ENCODE measurements around the gene ARHGDIG. TPM values are rescaled to one million over a fixed set of nuclear protein-coding genes. Genes with fewer than 3 reads are reported as not detected.

The ARHGDIG gene
- total RNA-seq (2.3 TPM), polyA plus RNA-seq (0.95 TPM)

GRCh38 chr16:280552-280951, at the start of gene ARHGDIG:
Gene ARHGDIG, plus strand, starts transcription at chr16:280591. Its CDS starts 90 bp downstream, at chr16:280681.
- DNase-seq (ENCODE audit: extremely low spot score) = no peak
- under 1% methylated on average over 54 of the region's 54 CpGs for WGBS
- Histone ChIP-seq H3K4me3 (ENCODE audit: low read depth, low read length) (peak within 1 kb of the TSS; percentile 35), H3K36me3 (ENCODE audit: insufficient read depth) (no peaks in the 10 kb centered on the region), H3K27ac (ENCODE audit: low read depth) (no peak within 1 kb of the TSS), H3K4me1 (ENCODE audit: insufficient read depth) (no peaks in the 10 kb centered on the region)

GRCh38 chr16:230949-231348, 49.4 kb upstream of the ARHGDIG start:
- 78% methylated on average over 22 of the region's 22 CpGs for WGBS
- Histone ChIP-seq H3K4me3 (ENCODE audit: low read depth, low read length) (no peak overlapping the region), H3K36me3 (ENCODE audit: insufficient read depth) (peaks cover 2% of the 10 kb centered on the region), H3K4me1 (ENCODE audit: insufficient read depth) (no peaks in the 10 kb centered on the region), H3K27ac (ENCODE audit: low read depth) (no peak overlapping the region)
- no peak for DNase-seq (ENCODE audit: extremely low spot score)

GRCh38 chr16:234468-235305, 45.7 kb upstream of the ARHGDIG start, which contains the start of gene FAM234A:
Gene FAM234A, plus strand, starts transcription at chr16:234821. Its CDS starts 19,593 bp downstream, at chr16:254414.
- DNase-seq (ENCODE audit: extremely low spot score) = peak; percentile 77
- WGBS = under 1% methylated on average over 85 of the region's 85 CpGs
- H3K27ac ChIP-seq (ENCODE audit: low read depth) = peak within 1 kb of the TSS; percentile 96
- H3K4me3 ChIP-seq (ENCODE audit: low read depth, low read length) = peak within 1 kb of the TSS; percentile 59
- no peaks in the 10 kb centered on the region for H3K4me1 ChIP-seq (ENCODE audit: insufficient read depth)
- H3K36me3 ChIP-seq (ENCODE audit: insufficient read depth) = no peaks in the 10 kb centered on the region

- Histone ChIP-seq H3K36me3 (ENCODE audit: insufficient read depth) (no peaks in the 10 kb centered on the region), H3K4me3 (ENCODE audit: low read depth, low read length) (no peak overlapping the region), H3K4me1 (ENCODE audit: insufficient read depth) (no peaks in the 10 kb centered on the region), H3K27ac (ENCODE audit: low read depth) (no peak overlapping the region)
- WGBS = 81% methylated on average over 3 of the region's 3 CpGs
- DNase-seq (ENCODE audit: extremely low spot score) = no peak
Observed at GRCh38 chr16:239948-240277, 40.5 kb upstream of the ARHGDIG start.

- no peaks in the 10 kb centered on the region for H3K4me1 ChIP-seq (ENCODE audit: insufficient read depth)
- H3K27ac ChIP-seq (ENCODE audit: low read depth) = no peak overlapping the region
Observed at GRCh38 chr16:240559-240958, 39.8 kb upstream of the ARHGDIG start.

GRCh38 chr16:242281-242680, 38.1 kb upstream of the ARHGDIG start:
- Histone ChIP-seq H3K4me1 (ENCODE audit: insufficient read depth) (no peaks in the 10 kb centered on the region), H3K4me3 (ENCODE audit: low read depth, low read length) (no peak overlapping the region), H3K36me3 (ENCODE audit: insufficient read depth) (no peaks in the 10 kb centered on the region), H3K27ac (ENCODE audit: low read depth) (no peak overlapping the region)
- WGBS = 69% methylated on average over 10 of the region's 10 CpGs
- no peak for DNase-seq (ENCODE audit: extremely low spot score)

More at GRCh38 chr16:240559-240958, 39.8 kb upstream of the ARHGDIG start:
- no peaks in the 10 kb centered on the region for H3K36me3 ChIP-seq (ENCODE audit: insufficient read depth)
- WGBS = 95% methylated on average over 8 of the region's 8 CpGs
- no peak overlapping the region for H3K4me3 ChIP-seq (ENCODE audit: low read depth, low read length)
- DNase-seq (ENCODE audit: extremely low spot score) = no peak

GRCh38 chr16:243348-243747, 37.0 kb upstream of the ARHGDIG start:
- Histone ChIP-seq H3K4me1 (ENCODE audit: insufficient read depth) (no peaks in the 10 kb centered on the region), H3K27ac (ENCODE audit: low read depth) (no peak overlapping the region), H3K4me3 (ENCODE audit: low read depth, low read length) (no peak overlapping the region), H3K36me3 (ENCODE audit: insufficient read depth) (no peaks in the 10 kb centered on the region)
- 81% methylated on average over 4 of the region's 4 CpGs for WGBS
- no peak for DNase-seq (ENCODE audit: extremely low spot score)

- 93% methylated on average over 9 of the region's 9 CpGs for WGBS
- DNase-seq (ENCODE audit: extremely low spot score) = no peak
Observed at GRCh38 chr16:245105-245504, 35.3 kb upstream of the ARHGDIG start.

GRCh38 chr16:247027-247426, 33.4 kb upstream of the ARHGDIG start:
- Histone ChIP-seq H3K4me1 (ENCODE audit: insufficient read depth) (no peaks in the 10 kb centered on the region), H3K4me3 (ENCODE audit: low read depth, low read length) (no peak overlapping the region), H3K27ac (ENCODE audit: low read depth) (no peak overlapping the region), H3K36me3 (ENCODE audit: insufficient read depth) (no peaks in the 10 kb centered on the region)
- WGBS = 95% methylated on average over 12 of the region's 12 CpGs
- DNase-seq (ENCODE audit: extremely low spot score) = no peak

More at GRCh38 chr16:245105-245504, 35.3 kb upstream of the ARHGDIG start:
- no peak overlapping the region for H3K4me3 ChIP-seq (ENCODE audit: low read depth, low read length)
- H3K36me3 ChIP-seq (ENCODE audit: insufficient read depth) = no peaks in the 10 kb centered on the region
- H3K4me1 ChIP-seq (ENCODE audit: insufficient read depth) = no peaks in the 10 kb centered on the region
- H3K27ac ChIP-seq (ENCODE audit: low read depth) = no peak overlapping the region

- no peak for DNase-seq (ENCODE audit: extremely low spot score)
- Histone ChIP-seq H3K4me3 (ENCODE audit: low read depth, low read length) (no peak overlapping the region), H3K27ac (ENCODE audit: low read depth) (no peak overlapping the region), H3K4me1 (ENCODE audit: insufficient read depth) (no peaks in the 10 kb centered on the region), H3K36me3 (ENCODE audit: insufficient read depth) (peaks cover 2% of the 10 kb centered on the region)
- WGBS = 82% methylated on average over 12 of the region's 12 CpGs
Observed at GRCh38 chr16:249431-249830, 31.0 kb upstream of the ARHGDIG start.

- no peak for DNase-seq (ENCODE audit: extremely low spot score)
- no peak overlapping the region for H3K27ac ChIP-seq (ENCODE audit: low read depth)
- no peaks in the 10 kb centered on the region for H3K4me1 ChIP-seq (ENCODE audit: insufficient read depth)
- peaks cover 2% of the 10 kb centered on the region for H3K36me3 ChIP-seq (ENCODE audit: insufficient read depth)
- no peak overlapping the region for H3K4me3 ChIP-seq (ENCODE audit: low read depth, low read length)
- 54% methylated on average over 30 of the region's 30 CpGs for WGBS
Observed at GRCh38 chr16:252366-253337, 27.7 kb upstream of the ARHGDIG start.

- Histone ChIP-seq H3K4me1 (ENCODE audit: insufficient read depth) (no peaks in the 10 kb centered on the region), H3K36me3 (ENCODE audit: insufficient read depth) (peaks cover 2% of the 10 kb centered on the region), H3K27ac (ENCODE audit: low read depth) (no peak overlapping the region), H3K4me3 (ENCODE audit: low read depth, low read length) (no peak overlapping the region)
- no peak for DNase-seq (ENCODE audit: extremely low spot score)
- 89% methylated on average over 6 of the region's 6 CpGs for WGBS
Observed at GRCh38 chr16:253833-254232, 26.6 kb upstream of the ARHGDIG start.

GRCh38 chr16:254461-254860, 25.9 kb upstream of the ARHGDIG start:
- no peak overlapping the region for H3K4me3 ChIP-seq (ENCODE audit: low read depth, low read length)
- H3K4me1 ChIP-seq (ENCODE audit: insufficient read depth) = no peaks in the 10 kb centered on the region
- 96% methylated on average over 25 of the region's 25 CpGs for WGBS
- no peak for DNase-seq (ENCODE audit: extremely low spot score)
- H3K27ac ChIP-seq (ENCODE audit: low read depth) = no peak overlapping the region
- peaks cover 2% of the 10 kb centered on the region for H3K36me3 ChIP-seq (ENCODE audit: insufficient read depth)

Measured in urinary bladder (tissue), 4 donors.